Mucosa of descending colon (tissue), 3 donors: ENCODE measurements around the gene HAND1. TPM values are rescaled to one million over a fixed set of nuclear protein-coding genes. Genes with fewer than 3 reads are reported as not detected.

Experiments
- ATAC-seq: fragments of 200-7000 bp; cut with Tn5 transposase; one replicate; pipeline ENCODE4 v1.9.1; 2020; ENCODE audit warnings: mild to moderate bottlenecking, moderate library complexity
- DNase-seq, 3 donors: peaks; one replicate each; pipeline ENCODE4 v3.0.0-alpha.2; 2020
- H3K36me3 ChIP-seq: fragments of 200-600 bp; one replicate; pipeline ENCODE4 v1.8.0; 2021; ENCODE audit warnings: low read depth, mild to moderate bottlenecking
- H3K4me1 ChIP-seq: fragments of 200-600 bp; one replicate; pipeline ENCODE4 v1.8.0; 2021; ENCODE audit warnings: low read depth, mild to moderate bottlenecking
- H3K4me3 ChIP-seq: fragments of 200-600 bp; one replicate; pipeline ENCODE4 v1.8.0; 2021; ENCODE audit warnings: mild to moderate bottlenecking
- H3K9me3 ChIP-seq: fragments of 200-600 bp; one replicate; pipeline ENCODE4 v1.8.0; 2021; ENCODE audit warnings: mild to moderate bottlenecking
- CTCF ChIP-seq: fragments of 200-600 bp; IDR thresholded peaks from one replicate; pipeline ENCODE4 v1.8.0; 2022; ENCODE audit warnings: antibody characterized with exemption, mild to moderate bottlenecking
- intact Hi-C, 2 donors: fragments of 100-400 bp; cut with DNase I in 1 of 2; cut with micrococcal nuclease in 1 of 2; formaldehyde crosslinking; loops; one replicate each; pipeline versions ENCODE4 v1.11.0 to v1.11.1; 2022; cut with DNase I, micrococcal nuclease
- total RNA-seq, 3 donors: library from RNA; stranded (reverse); fragmentation: NEBNext Ultra II Directional in 2 of 3; extraction: Animal tissue kit (Norgen Biotek cat#: 25700) in 2 of 3; gene quantifications; one replicate each; pipeline versions ENCODE4 v1.2.1 to v1.2.4, GENCODE V29; 2021 to 2023
- donor health status: DM: no; HTN: no; CAD: no; lungs with moderate emphysema.
- donor health status: DM: no; HTN: no; CAD: no.
- donor health status: DM: no; HTN: yes; CAD: no.

Gene HAND1
- total RNA-seq, 3 donors from 2014 or later = 0.61 to 47.3 (median 1.8) TPM

GRCh38 chr5:154428208-154428607 lies 49.8 kb downstream of the HAND1 start:
- ATAC-seq = no peak
- no peak overlapping the region for H3K4me3 ChIP-seq
- intact Hi-C loops = no loop called here
- DNase-seq = no peak
- TF ChIP-seq CTCF = no peak
- H3K4me1 ChIP-seq = no peaks in the 10 kb centered on the region
- H3K36me3 ChIP-seq = no peaks in the 10 kb centered on the region
- H3K9me3 ChIP-seq = no peaks in the 10 kb centered on the region

Other genes with a start within 250 kb of the HAND1 start
- 10 to 100 TPM; 55.0 to 65.6 (median 63.5) TPM for gene SAP30L, start 32.2 kb downstream of the HAND1 start, total RNA-seq